Skeletal muscle tissue (tissue), 4 donors: ENCODE results near the gene KCNIP4. TPM values are rescaled to one million over a fixed set of nuclear protein-coding genes. Genes with fewer than 3 reads are reported as not detected.

Experiments
- H3K27ac ChIP-seq: one replicate; pipeline ENCODE4 v1.7.0; 2013; ENCODE audit warnings: mild to moderate bottlenecking, low read depth, low read length, inconsistent platforms
- H3K27me3 ChIP-seq, 3 donors: one replicate each; pipeline ENCODE4 v1.7.0; 2013; ENCODE audit warnings: low read length in 3 of 3; ENCODE audit not compliant: control insufficient read depth in 3 of 3, insufficient read depth in 3 of 3
- H3K36me3 ChIP-seq, 3 donors: one replicate each; pipeline ENCODE4 v1.7.0; 2013; ENCODE audit warnings: low read length in 3 of 3; ENCODE audit not compliant: control insufficient read depth in 3 of 3, insufficient read depth in 3 of 3
- H3K4me1 ChIP-seq, 3 donors: one replicate each; pipeline ENCODE4 v1.7.0; 2013; ENCODE audit warnings: low read length in 3 of 3, mild to moderate bottlenecking in 3 of 3; ENCODE audit not compliant: control insufficient read depth in 3 of 3, insufficient read depth in 3 of 3
- H3K4me3 ChIP-seq, 3 donors: one replicate each; pipeline ENCODE4 v1.7.0; 2013; ENCODE audit warnings: low read length in 3 of 3
- H3K9ac ChIP-seq, 3 donors: one replicate each; pipeline ENCODE4 v1.7.0; 2013; ENCODE audit warnings: low read length in 3 of 3, mild to moderate bottlenecking in 3 of 3, moderate library complexity in 2 of 3, low read depth in 1 of 3
- H3K9me3 ChIP-seq, 3 donors: one replicate each; pipeline ENCODE4 v1.7.0; 2013; ENCODE audit warnings: low read length in 3 of 3; ENCODE audit not compliant: control insufficient read depth in 3 of 3
- total RNA-seq: library from RNA; depleted of rRNA; stranded (reverse); fragments of >200 nt; gene quantifications from one replicate; pipeline ENCODE4 v1.2.3, GENCODE V29; 2014
- donor health status: Osteomylitis.

The KCNIP4 gene
- total RNA-seq, 1 donor from 2014 or later = 0.52 TPM

- Histone ChIP-seq H3K27ac (no peak overlapping the region), H3K36me3 (no peaks in the 10 kb centered on the region), H3K9me3 (peaks cover 0 to 1% (median 0%) of the 10 kb centered on the region in 3 donors), H3K4me1 (no peaks in the 10 kb centered on the region), H3K4me3 (no peak overlapping the region), H3K27me3 (no peaks in the 10 kb centered on the region), H3K9ac (no peak overlapping the region)
Measured at GRCh38 chr4:21973850-21974249, 25.3 kb upstream of the KCNIP4 start.

GRCh38 chr4:21964762-21965319, 16.3 kb upstream of the KCNIP4 start:
- Histone ChIP-seq H3K27me3 (no peaks in the 10 kb centered on the region), H3K4me3 (no peak overlapping the region), H3K9ac (no peak overlapping the region), H3K27ac (no peak overlapping the region), H3K4me1 (no peaks in the 10 kb centered on the region), H3K36me3 (no peaks in the 10 kb centered on the region), H3K9me3 (peaks cover 0 to 2% (median 0%) of the 10 kb centered on the region in 3 donors)

GRCh38 chr4:21962691-21963090, 14.1 kb upstream of the KCNIP4 start:
- H3K36me3 ChIP-seq = no peaks in the 10 kb centered on the region
- no peaks in the 10 kb centered on the region for H3K27me3 ChIP-seq
- no peaks in the 10 kb centered on the region for H3K9me3 ChIP-seq
- H3K4me3 ChIP-seq = no peak overlapping the region
- no peaks in the 10 kb centered on the region for H3K4me1 ChIP-seq
- H3K27ac ChIP-seq = no peak overlapping the region
- no peak overlapping the region for H3K9ac ChIP-seq

- Histone ChIP-seq H3K27ac (no peak overlapping the region), H3K4me1 (no peaks in the 10 kb centered on the region), H3K4me3 (no peak overlapping the region), H3K9me3 (no peaks in the 10 kb centered on the region), H3K27me3 (no peaks in the 10 kb centered on the region), H3K9ac (no peak overlapping the region), H3K36me3 (no peaks in the 10 kb centered on the region)
Measured at GRCh38 chr4:21960793-21961192, 12.2 kb upstream of the KCNIP4 start.

DNA sequence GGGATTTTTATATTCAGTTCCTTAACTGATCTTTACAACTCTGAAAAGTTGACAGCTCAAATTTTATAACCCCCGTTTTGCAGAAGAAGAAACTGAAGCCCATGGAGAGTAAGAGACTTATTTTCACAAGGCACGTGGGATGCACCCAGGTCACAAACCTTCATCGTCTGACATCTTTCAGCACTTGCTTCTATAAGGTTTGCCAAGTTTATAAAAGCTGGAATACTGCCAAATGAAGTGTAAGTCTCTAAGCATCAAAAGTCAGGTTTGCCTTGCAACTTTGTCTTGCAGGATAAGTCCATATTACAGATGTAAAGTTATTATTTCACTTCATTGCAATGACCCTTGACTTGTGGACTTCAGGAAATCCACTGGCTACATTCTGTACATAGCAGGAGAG, 6.3 kb upstream of the KCNIP4 start:
- Histone ChIP-seq H3K36me3 (no peaks in the 10 kb centered on the region), H3K4me3 (no peak overlapping the region), H3K27ac (no peak overlapping the region), H3K27me3 (no peaks in the 10 kb centered on the region), H3K9ac (no peak overlapping the region), H3K9me3 (no peaks in the 10 kb centered on the region), H3K4me1 (no peaks in the 10 kb centered on the region)

- Histone ChIP-seq H3K27me3 (peaks cover 4 to 7% (median 6%) of the 10 kb centered on the region in 3 donors), H3K4me1 (no peaks in the 10 kb centered on the region), H3K27ac (no peak overlapping the region), H3K36me3 (no peaks in the 10 kb centered on the region), H3K9me3 (no peaks in the 10 kb centered on the region), H3K4me3 (no peak overlapping the region), H3K9ac (no peak overlapping the region)
Measured at GRCh38 chr4:21953653-21954052, 5.1 kb upstream of the KCNIP4 start.

GRCh38 chr4:21952549-21952948, 4.0 kb upstream of the KCNIP4 start:
- H3K27me3 ChIP-seq = peaks cover 11 to 16% (median 12%) of the 10 kb centered on the region in 3 donors
- H3K9ac ChIP-seq = no peak overlapping the region
- H3K9me3 ChIP-seq = no peaks in the 10 kb centered on the region
- H3K4me1 ChIP-seq = no peaks in the 10 kb centered on the region
- no peaks in the 10 kb centered on the region for H3K36me3 ChIP-seq
- H3K27ac ChIP-seq = no peak overlapping the region
- H3K4me3 ChIP-seq = no peak overlapping the region

DNA sequence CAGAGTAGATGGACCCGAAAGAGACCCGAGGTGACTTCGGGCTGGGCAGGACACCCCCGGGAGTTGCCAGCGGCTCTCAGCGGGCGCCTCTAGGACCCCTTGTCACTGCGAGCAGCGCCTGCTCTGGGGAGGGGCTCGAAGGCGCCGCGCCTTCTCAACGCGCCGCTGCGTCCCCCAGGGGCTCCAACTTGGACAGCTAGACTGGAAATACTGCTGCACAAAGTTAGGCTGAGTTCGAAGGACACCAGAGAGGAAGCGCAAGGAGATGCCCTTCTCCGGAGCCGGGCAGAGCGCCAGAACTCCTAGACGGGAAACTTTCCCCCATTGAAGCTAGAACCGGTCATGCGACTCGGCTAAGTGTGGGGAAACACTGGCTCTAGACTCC, 493 bp upstream of the KCNIP4 start:
- no peak overlapping the region for H3K27ac ChIP-seq
- no peaks in the 10 kb centered on the region for H3K36me3 ChIP-seq
- no peak overlapping the region for H3K9ac ChIP-seq
- H3K27me3 ChIP-seq = peaks cover 19 to 27% (median 23%) of the 10 kb centered on the region in 3 donors
- H3K4me1 ChIP-seq = no peaks in the 10 kb centered on the region
- no peaks in the 10 kb centered on the region for H3K9me3 ChIP-seq
- H3K4me3 ChIP-seq = peak overlapping the region in 1 of 3 donors; percentile 45

GRCh38 chr4:21947791-21948346, 703 bp downstream of the KCNIP4 start:
- peaks cover 19 to 27% (median 23%) of the 10 kb centered on the region in 3 donors for H3K27me3 ChIP-seq
- no peaks in the 10 kb centered on the region for H3K4me1 ChIP-seq
- peak overlapping the region; percentile 4 to 37 (median 9) for H3K4me3 ChIP-seq
- no peaks in the 10 kb centered on the region for H3K36me3 ChIP-seq
- H3K9ac ChIP-seq = no peak overlapping the region
- no peak overlapping the region for H3K27ac ChIP-seq
- no peaks in the 10 kb centered on the region for H3K9me3 ChIP-seq

DNA sequence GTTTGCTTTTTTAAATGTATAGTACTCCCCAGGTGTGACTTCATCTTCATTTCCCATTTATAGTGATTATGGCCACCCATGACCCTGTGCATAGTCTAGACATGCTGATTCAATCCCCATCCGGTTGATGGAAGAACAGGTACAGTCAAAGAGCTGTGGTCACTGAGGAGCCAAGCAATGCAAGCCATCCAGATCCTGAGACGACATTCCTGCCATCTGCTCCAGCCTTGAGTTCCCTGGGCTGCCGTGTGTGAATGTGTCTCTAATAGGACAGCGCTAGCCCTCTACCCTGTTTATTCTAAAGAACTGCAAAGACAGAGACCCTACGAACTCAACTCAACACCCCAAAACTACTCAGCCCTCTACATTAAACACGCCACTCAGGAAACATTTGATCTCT, 1.7 kb downstream of the KCNIP4 start:
- H3K9ac ChIP-seq = no peak overlapping the region
- no peaks in the 10 kb centered on the region for H3K9me3 ChIP-seq
- H3K27me3 ChIP-seq = peaks cover 19 to 27% (median 23%) of the 10 kb centered on the region in 3 donors
- no peaks in the 10 kb centered on the region for H3K4me1 ChIP-seq
- no peak overlapping the region for H3K4me3 ChIP-seq
- no peaks in the 10 kb centered on the region for H3K36me3 ChIP-seq
- no peak overlapping the region for H3K27ac ChIP-seq
